Uterus (tissue), 4 donors: Measurements from ENCODE around the gene UTP11. TPM values are rescaled to one million over a fixed set of nuclear protein-coding genes. Genes with fewer than 3 reads are reported as not detected.

Source experiments
- DNase-seq, 2 donors: peaks; one replicate each; pipeline ENCODE4 v3.0.0-alpha.2; 2019 to 2020
- H3K27ac ChIP-seq, 2 donors: fragments of 200-600 bp; sonication (generic); 1 replicate in 1 of 2; 2 replicates in 1 of 2; pipeline ENCODE4 v1.5.1; 2016 to 2018
- H3K27me3 ChIP-seq, 2 donors: fragments of 200-600 bp; sonication (generic); one replicate each; pipeline ENCODE4 v1.5.1; 2018 to 2019; ENCODE audit warnings: control low read depth in 1 of 2
- H3K36me3 ChIP-seq, 2 donors: fragments of 200-600 bp; sonication (generic); one replicate each; pipeline ENCODE4 v1.5.1; 2019; ENCODE audit warnings: control low read depth in 1 of 2
- H3K4me1 ChIP-seq, 2 donors: fragments of 200-600 bp; sonication (generic); one replicate each; pipeline ENCODE4 v1.5.1; 2018 to 2019; ENCODE audit warnings: control low read depth in 1 of 2
- H3K4me3 ChIP-seq, 2 donors: fragments of 200-600 bp; sonication (generic); 1 replicate in 1 of 2; 2 replicates in 1 of 2; pipeline ENCODE4 v1.5.1; 2018 to 2019; ENCODE audit warnings: mild to moderate bottlenecking in 1 of 2
- H3K9me3 ChIP-seq, 2 donors: fragments of 200-600 bp; sonication (generic); one replicate each; pipeline ENCODE4 v1.5.1; 2019; ENCODE audit warnings: control low read depth in 1 of 2
- CTCF ChIP-seq, 4 experiments: fragments of 200-600 bp in 2 of 4; fragments of 450-650 bp in 2 of 4; sonication (generic) in 2 of 4; IDR thresholded peaks; one replicate each; pipeline ENCODE4 v1.5.1; 2016 to 2019; ENCODE audit warnings: antibody characterized with exemption in 4 of 4, mild to moderate bottlenecking in 2 of 4, moderate library complexity in 1 of 4
- POLR2A ChIP-seq, 2 donors: fragments of 450-650 bp; IDR thresholded peaks; one replicate each; pipeline ENCODE4 v1.6.1; 2016; ENCODE audit warnings: antibody characterized with exemption in 2 of 2, mild to moderate bottlenecking in 1 of 2, moderate library complexity in 1 of 2
- intact Hi-C: fragments of 100-400 bp; cut with DNase I; formaldehyde crosslinking; loops from one replicate; pipeline ENCODE4 v1.15.1; 2023; ENCODE audit warnings: low total_unique reads
- total RNA-seq, 4 donors: library from RNA; depleted of rRNA in 3 of 4; stranded (reverse); fragments of >200 nt in 3 of 4; gene quantifications; one replicate each; pipeline versions ENCODE4 v1.1.0 to v1.2.4, GENCODE V29; 2014 to 2023
- donor health status: DM: yes; HTN: yes; CAD: no.

The UTP11 gene
- total RNA-seq, 4 donors from 2014 or later, result 8.2 to 60.3 (median 36.9) TPM

- Histone ChIP-seq H3K36me3 (no peaks in the 10 kb centered on the region), H3K27ac (no peak overlapping the region), H3K4me3 (no peak overlapping the region), H3K27me3 (no peaks in the 10 kb centered on the region), H3K9me3 (no peaks in the 10 kb centered on the region), H3K4me1 (peaks cover 0 to 11% of the 10 kb centered on the region in 2 donors)
- TF ChIP-seq POLR2A (IDR thresholded peaks at IDR 0.05) (no peak), CTCF (IDR thresholded peaks at IDR 0.05) (no peak)
- intact Hi-C loops, result no loop called here
- DNase-seq, result no peak
Observed at GRCh38 chr1:38025233-38025632, 12.7 kb downstream of the UTP11 start.

GRCh38 chr1:38025664-38026063 is 13.1 kb downstream of the UTP11 start:
- Histone ChIP-seq H3K36me3 (no peaks in the 10 kb centered on the region), H3K27ac (no peak overlapping the region), H3K9me3 (no peaks in the 10 kb centered on the region), H3K27me3 (no peaks in the 10 kb centered on the region), H3K4me3 (no peak overlapping the region), H3K4me1 (peaks cover 0 to 15% of the 10 kb centered on the region in 2 donors)
- intact Hi-C loops, result no loop called here
- DNase-seq, result no peak
- TF ChIP-seq CTCF (IDR thresholded peaks at IDR 0.05) (no peak), POLR2A (IDR thresholded peaks at IDR 0.05) (no peak)

GRCh38 chr1:38026592-38027200 is 14.2 kb downstream of the UTP11 start:
- H3K4me1 ChIP-seq, result peaks cover 0 to 15% of the 10 kb centered on the region in 2 donors
- no peak overlapping the region for H3K4me3 ChIP-seq
- peak in 3 of 4 experiments; percentile 26 to 45 (median 33) for TF ChIP-seq CTCF (IDR thresholded peaks at IDR 0.05)
- TF ChIP-seq POLR2A (IDR thresholded peaks at IDR 0.05), result no peak
- DNase-seq, result no peak
- H3K27ac ChIP-seq, result no peak overlapping the region
- no peaks in the 10 kb centered on the region for H3K36me3 ChIP-seq
- H3K9me3 ChIP-seq, result no peaks in the 10 kb centered on the region
- H3K27me3 ChIP-seq, result no peaks in the 10 kb centered on the region
- intact Hi-C loops, result no loop called here

GRCh38 chr1:38027201-38028104 is 14.9 kb downstream of the UTP11 start:
- intact Hi-C loops, result no loop called here
- DNase-seq, result no peak
- H3K27ac ChIP-seq, result no peak overlapping the region
- H3K4me1 ChIP-seq, result peaks cover 0 to 15% of the 10 kb centered on the region in 2 donors
- no peak overlapping the region for H3K4me3 ChIP-seq
- no peaks in the 10 kb centered on the region for H3K27me3 ChIP-seq
- TF ChIP-seq POLR2A (IDR thresholded peaks at IDR 0.05) (no peak), CTCF (IDR thresholded peaks at IDR 0.05) (no peak)
- H3K36me3 ChIP-seq, result no peaks in the 10 kb centered on the region
- H3K9me3 ChIP-seq, result no peaks in the 10 kb centered on the region

GRCh38 chr1:38028105-38028591 is 15.6 kb downstream of the UTP11 start:
- intact Hi-C loops, result no loop called here
- no peak overlapping the region for H3K27ac ChIP-seq
- TF ChIP-seq CTCF (IDR thresholded peaks at IDR 0.05) (no peak), POLR2A (IDR thresholded peaks at IDR 0.05) (no peak)
- H3K4me1 ChIP-seq, result peaks cover 0 to 15% of the 10 kb centered on the region in 2 donors
- DNase-seq, result no peak
- no peaks in the 10 kb centered on the region for H3K27me3 ChIP-seq
- no peak overlapping the region for H3K4me3 ChIP-seq
- no peaks in the 10 kb centered on the region for H3K36me3 ChIP-seq
- no peaks in the 10 kb centered on the region for H3K9me3 ChIP-seq
